ENCODE results near the gene EPC2.
A peak's percentile ranks its signal among the peaks of the same experiment; 100 is the strongest.
"Not testable (repeated sequence)": the region's sequence is repeated elsewhere in the genome, so short reads cannot be mapped to it uniquely, and the experiment has no call there.

Gene EPC2

GRCh38 chr2:148674063-148675020 is 29.8 kb downstream of the EPC2 start:
- no peak for TF ChIP-seq SUZ12 (IDR thresholded peaks at IDR 0.05)
- no peak for TF ChIP-seq PKNOX1 (IDR thresholded peaks at IDR 0.05)
- no peak for TF ChIP-seq BHLHE40 (IDR thresholded peaks at IDR 0.05; ENCODE audit: borderline replicate concordance)
- no peak for TF ChIP-seq CTBP1 (IDR thresholded peaks at IDR 0.05; ENCODE audit: borderline replicate concordance)
- no peak for TF ChIP-seq HDGF (IDR thresholded peaks at IDR 0.05; ENCODE audit: borderline replicate concordance)
- TF ChIP-seq ELF4 (IDR thresholded peaks at IDR 0.05) = no peak
- TF ChIP-seq NFRKB (IDR thresholded peaks at IDR 0.05) = no peak
- TF ChIP-seq FOXM1 (IDR thresholded peaks at IDR 0.05; ENCODE audit: borderline replicate concordance) = no peak
- POLR2A ChIA-PET = no interaction called here
- DNase-seq (ENCODE audit: extremely low spot score) = peak; percentile 46
- CTCF ChIA-PET = interaction anchor here (0.6 kb wide), 1 partner anchor 30 kb away, joined by 3 read pairs; no protein-coding TSS in a partner anchor

- CTCF ChIA-PET = interaction anchor here (0.7 to 1.0 kb wide), 3 partner anchors 10 to 45 kb away, joined by 3 read pairs; no protein-coding TSS in a partner anchor
- TF ChIP-seq BHLHE40 (IDR thresholded peaks at IDR 0.05; ENCODE audit: borderline replicate concordance) (no peak), NFRKB (IDR thresholded peaks at IDR 0.05) (no peak), HDGF (IDR thresholded peaks at IDR 0.05; ENCODE audit: borderline replicate concordance) (no peak), SUZ12 (IDR thresholded peaks at IDR 0.05) (no peak)
- no peak for DNase-seq (ENCODE audit: extremely low spot score)
- POLR2A ChIA-PET = no interaction called here
These were observed 31.2 kb downstream of the EPC2 start for GRCh38 chr2:148675708-148676107.

GRCh38 chr2:148678302-148679179 is 34.0 kb downstream of the EPC2 start:
- CTCF ChIA-PET = interaction anchor here (0.6 kb wide), 1 partner anchor 744 kb away, joined by 3 read pairs; no protein-coding TSS in a partner anchor
- POLR2A ChIA-PET; DNase-seq (ENCODE audit: extremely low spot score): not testable (repeated sequence)

- POLR2A ChIA-PET = no interaction called here
- TF ChIP-seq TARDBP (IDR thresholded peaks at IDR 0.05) (no peak), FOXK2 (IDR thresholded peaks at IDR 0.05) (no peak)
These were observed 35.9 kb downstream of the EPC2 start for GRCh38 chr2:148680462-148680861.

GRCh38 chr2:148681443-148681842 is 36.9 kb downstream of the EPC2 start:
- ChIA-PET CTCF (no interaction called here), POLR2A (no interaction called here)
- no peak for DNase-seq (ENCODE audit: extremely low spot score)
- no peak for TF ChIP-seq ARNT (IDR thresholded peaks at IDR 0.05)
- TF ChIP-seq TARDBP (IDR thresholded peaks at IDR 0.05) = no peak
- TF ChIP-seq FOXK2 (IDR thresholded peaks at IDR 0.05) = no peak
- TF ChIP-seq L3MBTL2 (conservative IDR thresholded peaks at IDR 0.05) = no peak
- TF ChIP-seq CTBP1 (IDR thresholded peaks at IDR 0.05; ENCODE audit: borderline replicate concordance) = no peak
- no peak for TF ChIP-seq SP1 (IDR thresholded peaks at IDR 0.05)

More at GRCh38 chr2:148680462-148680861, 35.9 kb downstream of the EPC2 start:
- CTCF ChIA-PET = no interaction called here
- no peak for DNase-seq (ENCODE audit: extremely low spot score)

GRCh38 chr2:148681862-148682261 is 37.3 kb downstream of the EPC2 start:
- POLR2A ChIA-PET; CTCF ChIA-PET; DNase-seq (ENCODE audit: extremely low spot score): not testable (repeated sequence)

- CTCF ChIA-PET = no interaction called here
- DNase-seq (ENCODE audit: extremely low spot score) = no peak
- POLR2A ChIA-PET = no interaction called here
- TF ChIP-seq L3MBTL2 (conservative IDR thresholded peaks at IDR 0.05) (no peak), CTBP1 (IDR thresholded peaks at IDR 0.05; ENCODE audit: borderline replicate concordance) (no peak), HDGF (IDR thresholded peaks at IDR 0.05; ENCODE audit: borderline replicate concordance) (no peak), SP1 (IDR thresholded peaks at IDR 0.05) (no peak), FOXM1 (IDR thresholded peaks at IDR 0.05; ENCODE audit: borderline replicate concordance) (no peak), BHLHE40 (IDR thresholded peaks at IDR 0.05; ENCODE audit: borderline replicate concordance) (no peak)
These were observed 40.0 kb downstream of the EPC2 start for GRCh38 chr2:148684507-148684906.

- no peak for DNase-seq (ENCODE audit: extremely low spot score)
- TF ChIP-seq FOXK2 (IDR thresholded peaks at IDR 0.05) (no peak), SUZ12 (IDR thresholded peaks at IDR 0.05) (no peak), BHLHE40 (IDR thresholded peaks at IDR 0.05; ENCODE audit: borderline replicate concordance) (no peak), FOXA1 (IDR thresholded peaks at IDR 0.05) (no peak), LEF1 (IDR thresholded peaks at IDR 0.05; ENCODE audit: borderline replicate concordance) (no peak)
- CTCF ChIA-PET = no interaction called here
- POLR2A ChIA-PET = no interaction called here
These were observed 43.0 kb downstream of the EPC2 start for GRCh38 chr2:148687543-148687942.

- DNase-seq (ENCODE audit: extremely low spot score); CTCF ChIA-PET; POLR2A ChIA-PET: not testable (repeated sequence)
These were observed 43.5 kb downstream of the EPC2 start for GRCh38 chr2:148688011-148688410.
